Right renal pelvis (tissue), 4 donors: ENCODE measurements around the gene STX4. TPM values are rescaled to one million over a fixed set of nuclear protein-coding genes. Genes with fewer than 3 reads are reported as not detected.
A peak's percentile ranks its signal among the peaks of the same experiment; 100 is the strongest.

Experiments used
- DNase-seq, 4 donors: peaks; one replicate each; pipeline ENCODE4 v3.0.0-alpha.2; 2013; ENCODE audit warnings: low read depth in 4 of 4, low spot score in 3 of 4, missing footprints in 1 of 4
- polyA plus RNA-seq, 4 donors: library from polyadenylated mRNA; unstranded; fragments of 120-200 nt; gene quantifications; one replicate each; pipeline ENCODE4 v1.2.1, GENCODE V29; 2013; ENCODE audit not compliant: insufficient read length in 4 of 4

STX4 gene
- 10 to 100 TPM; 31.8 to 41.9 (median 35.2) TPM for polyA plus RNA-seq

GRCh38 chr16:31032736-31033708 lies at the start of gene STX4:
STX4 (plus strand) TSS chr16:31033558; CDS start chr16:31033806, 248 bp downstream.
- DNase-seq, result peak; percentile 93 to 98 (median 95)

- DNase-seq, result no peak
Measured at GRCh38 chr16:30983898-30984610, 49.3 kb upstream of the STX4 start.

- DNase-seq, result peak; percentile 50 to 77 (median 64)
Measured at GRCh38 chr16:30984669-30985400, 48.5 kb upstream of the STX4 start, which contains the start of gene HSD3B7. HSD3B7 (plus strand) TSS chr16:30985207; CDS start chr16:30985659, 452 bp downstream.

- DNase-seq, result peak in 3 of 4 donors; percentile 25 to 42 (median 35)
Measured at GRCh38 chr16:30985401-30986128, 47.8 kb upstream of the STX4 start.

- no peak for DNase-seq
Measured at GRCh38 chr16:30986129-30986991, 47.0 kb upstream of the STX4 start.

- no peak for DNase-seq
Measured at GRCh38 chr16:30987581-30988190, 45.7 kb upstream of the STX4 start.

- DNase-seq, result no peak
Measured at GRCh38 chr16:30989469-30990047, 43.8 kb upstream of the STX4 start.

- no peak for DNase-seq
Measured at GRCh38 chr16:30990105-30990504, 43.3 kb upstream of the STX4 start.

- DNase-seq, result no peak
Measured at GRCh38 chr16:30991052-30991451, 42.3 kb upstream of the STX4 start.

- no peak for DNase-seq
Measured at GRCh38 chr16:30992276-30992780, 41.0 kb upstream of the STX4 start.

- no peak for DNase-seq
Measured at GRCh38 chr16:30992931-30993816, 40.2 kb upstream of the STX4 start.

GRCh38 chr16:30995927-30996323 lies 37.4 kb upstream of the STX4 start:
- no peak for DNase-seq

GRCh38 chr16:30996324-30996984 lies 36.9 kb upstream of the STX4 start:
- no peak for DNase-seq

- no peak for DNase-seq
Measured at GRCh38 chr16:30996985-30997724, 36.2 kb upstream of the STX4 start.

- DNase-seq, result no peak
Measured at GRCh38 chr16:30997725-30998711, 35.3 kb upstream of the STX4 start.
